Stimulated activated CD8-positive, alpha-beta memory T cell treated with anti-CD3 and anti-CD28 coated beads, Interleukin-4, amount 100 ng/mL, for 48 hours (primary cell): Measurements from ENCODE around the gene ALDH1A1.

ENCODE experiments used
- DNase-seq: peaks from one replicate; pipeline ENCODE4 v3.0.0-alpha.2; 2020

ALDH1A1 gene

DNA sequence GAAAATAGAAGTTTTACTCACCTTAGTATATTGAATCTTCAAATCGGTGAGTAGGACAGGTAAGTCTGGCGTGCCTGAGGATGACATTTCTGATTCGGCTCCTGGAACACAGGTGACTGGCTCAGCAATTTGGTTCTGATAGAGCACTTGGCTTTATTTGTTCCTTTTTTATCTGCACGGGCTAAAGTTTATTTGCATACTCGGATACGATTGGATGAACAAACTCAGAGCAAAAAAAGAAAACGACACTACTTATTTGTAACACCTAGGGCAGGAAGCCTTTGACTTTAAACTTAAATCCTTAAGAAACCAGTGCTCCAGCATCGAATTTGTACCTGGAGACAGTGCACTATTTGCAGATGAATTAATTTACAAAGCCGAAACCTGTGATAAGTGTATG, at the start of gene ALDH1A1:
Gene ALDH1A1, minus strand, starts transcription at position 140 of the 400 bp plus-strand sequence. Its CDS starts 53 bp downstream, at position 87.
- no peak for DNase-seq

DNA sequence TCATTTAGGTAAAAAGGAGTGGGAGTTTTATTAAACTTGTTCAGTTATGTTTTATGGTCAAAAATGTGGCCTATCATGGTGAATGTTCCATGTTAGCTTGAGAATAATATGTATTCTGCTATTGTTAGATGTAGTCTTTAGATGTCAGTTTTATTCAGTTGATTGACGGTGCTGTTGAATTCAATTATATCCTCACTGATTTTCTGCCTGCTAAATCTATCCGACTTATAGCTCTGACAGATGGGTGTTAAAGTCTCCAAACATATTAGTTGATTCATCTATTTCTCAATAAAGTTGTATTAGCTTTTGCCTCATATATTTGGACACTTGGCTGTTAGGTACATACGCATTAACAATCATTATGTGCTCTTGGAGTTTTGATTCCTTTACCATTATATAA, 49.0 kb upstream of the ALDH1A1 start:
- DNase-seq = no peak

DNA sequence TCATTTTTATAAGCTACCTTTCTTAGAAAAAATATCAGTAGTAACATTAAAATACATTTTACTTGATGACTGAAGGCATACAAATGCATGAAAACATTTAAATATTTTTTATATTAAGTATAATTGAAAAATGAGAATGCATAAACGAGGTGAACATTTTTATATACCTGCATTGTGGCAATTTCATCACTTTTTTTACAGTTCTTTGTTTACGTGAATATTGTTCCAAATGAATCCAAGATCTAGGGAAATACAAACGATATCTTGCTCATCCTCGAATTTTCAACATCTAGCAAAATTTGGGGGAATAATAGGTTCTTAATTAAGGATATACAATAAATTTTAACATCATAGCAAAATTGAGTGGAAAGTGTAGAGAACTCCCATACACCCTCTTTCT, 45.5 kb upstream of the ALDH1A1 start:
- no peak for DNase-seq

DNA sequence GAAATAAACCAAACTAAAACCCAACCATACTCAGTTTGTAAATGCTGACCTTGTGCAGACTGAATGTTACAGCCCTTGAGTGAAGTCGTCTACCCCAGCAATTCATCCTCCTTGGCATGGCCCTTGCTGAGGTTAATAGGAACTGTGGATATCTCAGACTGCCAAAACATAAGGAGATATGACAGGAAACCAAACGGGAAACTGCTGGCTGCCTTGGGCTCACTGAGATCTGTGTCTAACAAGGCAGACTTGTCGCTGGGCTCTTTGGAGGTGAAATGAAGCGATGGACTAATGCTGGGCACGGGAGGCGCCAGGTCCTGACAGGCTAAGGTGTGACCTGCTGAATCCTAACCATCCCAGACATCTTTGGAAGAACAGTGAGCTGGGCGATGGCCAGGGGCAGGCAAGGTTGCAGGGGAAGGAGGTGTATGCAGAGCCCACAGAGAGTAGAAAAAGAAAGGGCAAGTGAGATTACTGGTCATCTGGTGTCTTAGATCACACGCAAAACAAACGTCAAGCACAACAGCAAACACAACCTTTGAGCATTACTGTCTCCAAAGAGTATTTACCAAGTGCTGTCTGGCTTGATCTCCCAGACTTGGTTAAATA, 44.6 kb upstream of the ALDH1A1 start:
- DNase-seq = no peak

DNA sequence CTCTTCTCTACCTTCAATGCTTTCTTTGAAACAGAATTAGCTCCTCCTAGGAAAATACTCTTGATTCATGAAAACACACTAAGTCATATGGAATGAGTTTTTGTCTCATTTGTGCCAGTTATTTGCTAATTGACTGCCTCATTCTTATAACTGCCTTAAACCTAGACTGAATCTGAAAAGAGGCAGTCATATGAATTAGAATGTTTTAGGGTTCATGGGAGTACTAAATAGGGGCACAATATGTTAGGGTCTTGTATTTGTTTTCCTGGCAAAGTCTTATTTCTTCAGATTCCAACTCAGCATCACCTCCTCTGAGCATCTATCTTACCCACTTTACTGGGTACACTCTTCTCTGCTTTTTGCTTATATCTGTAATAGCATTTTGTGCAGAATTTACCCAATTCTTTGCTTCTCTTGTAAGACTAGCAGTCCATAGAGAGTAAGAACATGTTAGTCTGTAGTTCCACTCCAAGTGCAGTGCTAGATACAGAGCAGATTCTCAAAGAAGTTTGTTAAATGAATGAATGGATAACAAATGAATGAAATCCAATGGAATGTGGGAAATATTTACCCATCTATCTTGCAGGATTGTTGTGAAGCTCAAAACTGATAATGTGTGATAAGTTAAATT, 43.9 kb upstream of the ALDH1A1 start:
- no peak for DNase-seq

DNA sequence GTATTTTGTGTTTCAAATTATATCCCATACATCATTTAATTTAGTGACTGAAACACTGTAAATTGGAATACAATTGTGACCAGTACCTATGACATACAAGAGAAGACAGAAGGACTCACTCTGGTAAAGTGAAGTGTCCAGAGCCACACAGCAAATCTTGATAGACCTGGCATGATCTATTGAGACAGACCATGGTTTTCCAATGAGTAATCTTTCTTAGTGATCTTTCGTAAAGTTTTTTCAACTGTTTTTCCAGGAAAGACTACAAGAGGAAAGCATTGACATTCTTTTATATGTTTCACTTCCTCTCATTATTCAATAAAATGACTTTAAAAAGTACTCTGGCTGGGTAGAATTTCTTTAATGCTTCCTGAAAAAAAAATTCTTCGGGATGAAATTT, 43.3 kb upstream of the ALDH1A1 start:
- DNase-seq = no peak

DNA sequence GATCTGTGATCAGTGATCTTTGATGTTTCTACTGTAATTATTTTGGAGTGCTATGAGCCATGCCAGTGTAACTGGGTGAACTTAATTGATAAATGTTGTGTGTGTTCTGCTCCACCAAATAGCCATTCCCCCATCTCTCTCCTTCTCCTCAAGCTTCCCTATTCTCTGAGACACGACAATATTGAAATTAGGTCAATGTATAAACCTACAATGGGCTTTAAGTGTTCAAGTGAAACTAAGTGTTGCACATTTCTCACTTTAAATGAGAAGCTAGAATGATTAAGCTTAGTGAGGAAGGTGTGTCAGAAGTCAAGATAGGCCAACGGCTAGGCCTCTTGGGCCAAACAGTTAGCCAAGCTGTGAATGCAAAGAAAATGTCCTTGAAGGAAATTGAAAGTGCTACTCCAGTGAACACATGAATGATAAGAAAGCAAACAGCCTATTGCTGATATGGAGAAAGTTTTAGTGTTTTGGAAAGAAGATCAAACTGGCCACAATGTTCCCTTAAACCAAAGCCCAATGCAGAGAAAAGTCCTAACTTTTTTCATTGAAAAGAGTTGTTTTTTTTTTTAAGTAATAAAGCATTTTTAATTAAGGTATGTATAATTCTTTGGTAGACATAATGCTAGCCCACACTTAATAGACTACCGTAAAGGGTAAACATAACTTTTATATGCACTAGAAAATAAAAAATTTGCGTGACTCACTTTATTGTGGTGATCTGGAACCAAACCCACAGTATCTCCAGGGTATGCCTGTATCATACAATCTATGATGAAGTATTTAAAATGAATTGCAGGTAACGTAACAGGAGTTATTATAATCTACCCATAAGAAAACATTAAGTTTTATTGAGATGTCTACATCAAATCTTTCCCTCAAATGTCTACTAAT, 42.5 kb upstream of the ALDH1A1 start:
- DNase-seq = no peak

DNA sequence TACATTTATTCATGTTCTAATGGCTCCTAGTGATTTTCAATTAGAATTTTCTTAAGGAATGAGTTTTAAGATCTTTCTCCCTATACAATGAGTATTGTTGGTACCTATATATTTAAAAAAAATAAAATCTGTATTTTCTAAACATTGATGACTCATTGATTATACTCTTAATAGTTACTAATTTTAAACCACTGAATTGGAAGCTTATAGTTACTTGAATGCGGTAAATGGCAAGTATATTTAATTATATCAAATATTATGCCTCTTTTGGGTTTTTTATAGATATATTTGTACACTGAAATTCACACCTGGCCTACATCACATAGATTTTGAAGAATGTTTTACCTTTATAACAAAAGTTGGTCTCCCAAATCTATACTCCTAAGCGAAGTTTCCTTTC, 38.9 kb upstream of the ALDH1A1 start:
- no peak for DNase-seq

DNA sequence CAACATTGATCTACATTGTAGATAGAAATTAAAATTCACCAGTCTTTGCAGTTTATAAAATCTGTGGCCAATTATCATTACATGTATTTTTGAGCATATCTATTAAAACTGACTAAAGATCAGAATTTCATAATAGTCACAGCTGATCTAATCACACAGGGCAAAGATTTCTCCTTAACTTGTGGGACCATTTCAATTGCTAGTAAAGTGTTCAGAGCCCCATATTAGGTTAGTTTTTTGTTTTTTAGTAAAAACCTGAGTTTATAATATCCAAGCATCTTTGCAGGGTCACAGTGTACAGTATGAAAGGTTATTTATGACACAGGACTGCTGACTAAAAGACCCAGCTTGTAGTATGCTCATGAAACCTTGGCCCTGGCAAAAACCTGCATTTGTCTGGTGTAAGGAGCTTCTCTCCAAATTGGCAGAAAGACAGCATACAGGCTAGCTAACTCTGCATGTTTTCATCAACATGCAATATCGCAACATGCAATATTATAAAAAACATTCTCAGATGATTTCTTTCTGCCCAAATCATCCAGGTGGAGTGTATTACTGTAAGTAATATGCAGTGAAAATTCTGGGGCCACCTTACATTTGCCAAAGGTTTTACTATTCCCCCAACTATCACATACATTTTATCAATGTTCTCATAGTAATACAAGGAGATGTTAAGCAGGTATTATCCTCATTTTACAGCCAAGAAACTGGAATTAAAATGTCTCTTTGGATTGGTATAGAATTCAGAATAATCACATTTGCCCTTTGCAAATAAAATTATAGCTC, 37.7 kb upstream of the ALDH1A1 start:
- DNase-seq = no peak

DNA sequence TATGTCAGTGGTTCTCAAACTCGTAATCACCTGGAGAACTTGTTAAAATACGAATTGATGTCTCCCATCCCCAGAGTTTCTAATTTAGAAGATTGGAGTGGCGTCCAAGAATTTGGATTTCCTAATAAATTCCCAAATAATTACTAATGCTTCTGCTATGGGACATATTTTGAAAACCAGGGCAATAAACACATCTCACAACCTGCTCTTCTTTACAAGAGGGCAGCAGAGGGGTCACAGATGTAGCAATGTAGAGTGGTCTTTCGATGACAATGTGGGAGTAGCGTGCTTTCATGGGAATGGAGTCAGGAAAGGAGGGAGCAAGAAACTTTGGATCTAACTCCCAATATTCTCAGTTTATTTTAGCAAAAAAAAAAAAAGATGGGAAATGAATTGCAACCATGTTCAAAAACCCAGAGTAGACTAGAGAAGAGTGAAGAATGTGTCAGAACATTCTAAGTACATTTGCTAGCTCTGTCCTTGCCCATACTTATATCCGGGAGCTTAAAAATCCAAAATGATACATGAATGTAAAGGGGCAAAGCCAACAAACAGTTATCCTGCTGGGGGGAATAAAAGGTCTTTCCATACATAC, 33.8 kb upstream of the ALDH1A1 start:
- DNase-seq = no peak

DNA sequence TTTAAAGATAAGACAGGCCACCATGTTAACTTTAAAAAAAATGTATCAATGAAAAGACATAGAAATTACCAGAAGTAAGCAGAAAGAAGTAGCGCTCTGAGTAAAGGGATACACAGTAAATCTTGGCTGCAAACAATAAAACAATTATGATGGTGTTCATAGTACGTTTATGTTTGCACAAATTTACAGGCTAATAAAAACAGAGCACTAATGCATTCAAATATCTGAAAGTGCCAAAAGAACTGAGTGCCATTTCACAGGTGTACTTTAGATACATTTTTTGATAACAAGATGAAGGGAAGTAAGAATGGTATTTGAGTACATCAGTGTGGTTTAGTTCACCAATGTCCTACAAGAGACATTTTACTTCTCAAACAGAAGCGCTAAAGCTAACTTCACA, 32.9 kb upstream of the ALDH1A1 start:
- DNase-seq = no peak

DNA sequence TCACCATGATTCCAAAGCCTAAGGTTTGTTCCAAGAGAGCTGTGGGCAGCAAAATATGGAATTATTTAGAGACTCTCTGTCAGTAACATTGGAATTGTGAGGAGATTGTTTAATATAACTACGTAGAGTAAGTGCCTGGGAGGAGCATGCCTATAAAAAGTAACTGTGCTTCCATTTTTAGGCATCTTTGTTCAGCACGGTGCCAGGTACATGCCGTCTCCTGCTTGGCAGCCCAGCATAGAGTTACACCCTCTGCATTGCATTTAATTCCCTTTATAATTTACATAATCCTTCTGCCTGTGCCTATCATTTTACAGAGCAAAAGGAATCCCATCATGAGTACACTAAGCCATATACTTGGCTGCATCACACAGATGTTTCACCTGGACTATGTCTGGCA, 32.1 kb upstream of the ALDH1A1 start:
- no peak for DNase-seq

DNA sequence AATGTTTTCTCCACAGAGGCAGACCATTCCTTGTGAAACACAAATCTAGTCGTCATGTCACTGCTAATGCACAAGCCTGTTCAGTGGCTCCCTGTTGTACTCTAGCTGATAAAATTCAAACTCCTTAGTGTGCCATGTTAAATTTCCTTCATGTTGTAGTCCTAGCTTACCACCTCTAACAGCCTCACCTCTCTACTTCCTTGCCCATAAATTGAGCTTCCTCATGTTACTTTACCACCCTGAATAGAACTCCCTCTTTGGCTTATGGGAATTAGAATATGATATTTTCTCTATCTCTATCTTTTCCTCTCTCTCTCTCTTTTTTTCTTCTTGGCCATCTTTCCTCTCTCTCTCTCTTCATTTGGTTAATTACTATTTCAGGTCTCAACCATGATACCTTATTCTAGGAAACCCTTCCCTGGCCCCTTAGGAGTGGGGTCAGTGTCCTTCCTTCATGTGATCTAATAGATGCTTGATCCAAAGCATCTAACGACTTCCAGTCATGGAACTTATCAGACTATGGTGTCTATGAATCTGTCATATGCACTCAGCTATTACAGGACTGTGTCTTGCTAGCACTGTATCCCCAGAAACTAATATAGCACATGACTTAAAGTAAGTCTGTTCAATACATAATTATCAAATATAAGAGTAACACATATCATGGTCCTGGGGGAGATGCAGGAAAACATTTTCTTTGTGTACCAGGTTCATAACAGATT, 31.5 kb upstream of the ALDH1A1 start:
- DNase-seq = no peak

DNA sequence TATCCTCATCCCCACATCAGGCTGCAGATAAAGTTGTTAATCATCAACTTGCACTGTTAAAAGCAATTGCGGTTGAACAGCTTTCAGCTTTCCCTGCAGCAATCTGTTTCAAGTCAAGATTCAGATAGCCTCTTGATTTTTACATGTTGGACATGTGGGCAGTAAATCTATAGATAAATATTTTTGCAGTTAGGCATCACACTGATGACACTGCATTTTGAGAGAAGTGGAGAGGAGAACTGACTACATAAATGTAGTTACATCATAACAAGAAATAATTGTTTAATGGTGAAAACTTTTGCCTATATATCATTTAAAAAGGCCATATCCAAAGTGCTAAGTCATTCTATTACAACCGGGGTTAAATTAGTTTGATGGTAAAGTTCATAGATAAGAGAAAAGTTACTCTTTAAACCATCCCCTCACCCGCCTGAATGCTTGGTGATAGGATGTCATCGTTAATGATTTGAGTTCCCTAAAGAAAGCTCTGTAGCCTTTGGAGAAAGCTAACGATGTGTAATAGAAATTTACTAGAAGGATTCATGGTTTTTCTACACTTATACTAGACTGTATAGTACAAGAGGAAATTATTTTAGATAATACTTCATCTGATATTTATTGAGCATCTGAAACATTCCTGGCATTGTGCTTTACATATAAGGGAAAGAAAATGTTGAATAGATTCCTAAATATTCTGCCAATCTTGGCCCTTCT, 30.8 kb upstream of the ALDH1A1 start:
- no peak for DNase-seq

DNA sequence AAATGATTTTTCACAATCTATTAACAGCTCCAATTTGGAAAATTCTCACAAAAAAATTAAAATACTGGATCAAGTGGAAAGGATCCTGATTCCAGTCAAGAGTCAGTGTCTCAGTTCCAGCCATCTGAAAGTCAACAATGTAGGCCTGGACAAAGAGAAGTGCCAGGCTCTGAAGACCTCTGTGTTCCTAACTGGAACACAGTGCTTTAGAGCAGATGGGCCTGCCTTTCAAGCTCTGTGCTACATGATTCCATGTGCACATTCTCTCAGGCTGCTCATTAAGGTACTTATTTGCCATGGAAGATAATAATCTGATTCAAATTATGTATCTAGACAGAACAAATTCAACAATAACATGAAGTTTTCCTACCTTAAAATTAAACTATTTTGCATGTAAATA, 30.2 kb upstream of the ALDH1A1 start:
- no peak for DNase-seq

DNA sequence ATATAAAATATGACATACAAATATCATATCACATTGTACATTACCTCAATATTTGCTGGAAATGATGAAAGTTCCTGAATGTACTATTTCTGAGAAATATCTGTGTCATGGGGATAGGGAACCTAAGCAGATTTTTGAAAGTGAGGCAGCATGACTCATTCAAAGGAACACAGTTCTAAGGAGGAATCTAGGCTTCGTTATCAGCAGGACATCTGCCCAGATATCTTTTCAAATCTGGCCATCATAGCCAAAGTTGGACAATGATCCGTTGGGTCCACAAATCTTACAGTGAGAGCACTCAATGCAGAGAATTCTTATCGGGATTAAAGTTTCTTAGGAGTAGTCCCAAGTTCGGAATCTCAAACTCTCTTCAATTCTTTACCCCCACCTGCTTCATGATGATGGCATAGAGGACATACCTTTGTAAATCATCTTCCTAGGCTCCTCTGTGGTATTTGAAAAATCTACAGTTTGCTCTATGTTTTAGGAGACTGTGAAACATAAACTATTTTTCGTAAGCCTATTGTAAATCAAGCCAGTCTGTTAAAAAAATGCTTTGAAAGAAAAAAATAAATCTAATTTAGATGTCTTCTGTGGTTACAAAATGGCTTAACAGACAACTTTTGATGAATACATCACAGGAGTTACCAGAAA, 29.4 kb upstream of the ALDH1A1 start:
- no peak for DNase-seq

DNA sequence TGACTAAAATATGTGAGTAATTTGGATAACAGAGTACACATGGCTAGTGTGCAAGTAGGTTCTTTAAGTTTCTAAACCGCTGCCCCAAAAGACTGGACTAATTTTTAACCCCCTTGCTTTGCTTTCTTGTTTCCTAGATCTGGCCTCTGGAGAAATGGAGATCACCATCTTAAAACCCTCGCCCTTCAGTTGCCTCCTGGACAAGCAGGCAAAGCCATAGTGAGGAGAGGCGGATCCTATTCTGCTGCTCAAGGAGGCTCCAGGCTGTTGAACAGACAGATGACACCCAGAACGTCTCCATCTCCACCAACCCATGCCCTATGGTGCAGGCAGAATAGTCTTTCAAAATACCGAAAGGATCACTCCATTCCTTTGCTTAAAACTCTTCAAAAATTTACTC, 28.6 kb upstream of the ALDH1A1 start:
- no peak for DNase-seq

DNA sequence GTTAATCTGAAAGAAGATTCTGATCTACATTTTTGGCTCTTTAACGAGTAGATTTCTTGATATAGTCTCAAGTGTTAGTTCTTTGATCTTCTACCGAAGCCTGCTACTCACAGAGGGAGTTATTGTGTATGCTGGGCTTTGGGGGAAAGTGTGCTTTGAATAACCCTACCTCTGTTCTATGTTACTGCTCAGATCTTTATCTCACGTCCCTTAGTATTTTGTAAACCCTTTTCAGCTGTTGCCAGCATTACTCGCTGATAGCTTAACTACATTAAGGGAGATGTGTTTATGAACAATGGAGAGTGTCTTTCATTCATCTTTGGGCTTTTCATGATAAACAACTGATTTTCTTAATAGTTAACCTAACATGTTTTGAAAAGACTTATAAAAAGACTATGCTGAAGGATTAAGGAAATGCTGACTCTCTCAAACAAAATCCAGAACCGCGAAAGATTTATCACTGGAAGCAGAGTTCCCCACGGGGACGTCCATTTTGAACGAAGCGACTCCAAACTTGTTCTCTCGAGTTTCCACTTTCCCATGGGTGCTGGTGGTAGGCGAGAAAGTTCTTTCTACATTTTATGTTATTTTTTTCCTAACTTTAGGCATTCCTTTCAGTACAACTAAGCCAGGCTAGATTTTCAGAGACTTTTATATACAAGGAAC, 27.9 kb upstream of the ALDH1A1 start:
- no peak for DNase-seq

DNA sequence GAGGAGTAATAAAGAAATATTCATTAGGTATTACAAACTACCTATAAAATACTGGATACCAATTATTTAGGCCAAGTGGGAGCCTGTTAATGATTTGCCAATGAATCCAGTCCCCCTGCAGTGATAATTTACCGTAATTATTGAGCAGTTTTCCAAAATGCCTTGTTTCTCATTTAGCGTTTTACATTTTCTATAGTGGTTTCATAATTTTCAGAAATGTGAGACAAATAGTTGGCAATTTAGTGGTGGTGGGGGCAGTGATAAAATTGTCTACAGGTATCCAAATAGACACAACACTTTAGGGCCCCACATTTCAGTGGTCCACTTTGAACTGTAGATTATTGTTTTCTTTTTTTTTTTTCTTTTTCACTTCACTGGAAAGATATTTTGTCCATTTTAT, 27.3 kb upstream of the ALDH1A1 start:
- no peak for DNase-seq

DNA sequence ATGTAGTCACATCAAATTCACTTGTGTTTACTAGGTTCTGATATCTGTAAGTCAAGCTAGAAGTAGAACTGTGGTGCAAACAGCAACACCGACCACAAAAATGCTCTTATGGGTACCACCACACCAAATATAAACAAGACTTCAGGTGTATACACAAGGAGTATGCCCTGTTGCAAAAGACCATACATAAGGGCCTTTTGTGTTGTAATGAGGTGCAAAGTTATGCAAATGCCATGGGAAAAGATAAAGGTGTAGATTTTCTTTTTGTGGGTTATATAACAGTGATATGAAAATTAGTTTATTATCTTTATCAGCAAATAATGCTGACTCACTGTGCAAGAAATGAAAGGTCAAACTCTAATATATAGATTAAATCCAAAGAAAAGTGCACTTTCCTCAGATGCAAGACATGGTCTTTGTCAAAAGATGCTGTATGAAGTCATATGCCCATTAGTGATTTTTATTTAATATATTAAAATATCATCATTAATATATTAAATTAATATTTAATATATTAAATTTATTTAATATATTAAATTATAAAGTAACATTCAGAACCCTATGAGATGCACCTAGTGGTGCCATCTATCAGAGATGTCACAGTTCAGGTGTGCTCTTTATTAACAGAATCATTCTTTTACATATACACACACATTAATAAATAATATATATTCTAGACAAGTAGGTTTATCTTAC, 26.7 kb upstream of the ALDH1A1 start:
- no peak for DNase-seq
